MM.1S (cell line): Measurements from ENCODE around the gene POLE4.

Experiments
- EZH2 ChIP-seq: fragments of 300-600 bp; sonication (generic); optimal IDR thresholded peaks from 2 replicates; pipeline ENCODE3; 2017; ENCODE audit warnings: low read depth, mild to moderate bottlenecking, antibody characterized with exemption, low read length, mixed read lengths
- EZH2phosphoT487 ChIP-seq: fragments of 300-600 bp; sonication (generic); IDR thresholded peaks from 2 replicates; pipeline ENCODE4 v1.6.1; 2018; ENCODE audit warnings: antibody characterized with exemption, low read length
- TF ChIP-seq, protein P1 (sequence below): fragments of 300-600 bp; sonication (generic); IDR thresholded peaks from 2 replicates; pipeline ENCODE4 v1.5.1; 2016; ENCODE audit warnings: antibody characterized with exemption, low read length, mixed read lengths

DNA sequence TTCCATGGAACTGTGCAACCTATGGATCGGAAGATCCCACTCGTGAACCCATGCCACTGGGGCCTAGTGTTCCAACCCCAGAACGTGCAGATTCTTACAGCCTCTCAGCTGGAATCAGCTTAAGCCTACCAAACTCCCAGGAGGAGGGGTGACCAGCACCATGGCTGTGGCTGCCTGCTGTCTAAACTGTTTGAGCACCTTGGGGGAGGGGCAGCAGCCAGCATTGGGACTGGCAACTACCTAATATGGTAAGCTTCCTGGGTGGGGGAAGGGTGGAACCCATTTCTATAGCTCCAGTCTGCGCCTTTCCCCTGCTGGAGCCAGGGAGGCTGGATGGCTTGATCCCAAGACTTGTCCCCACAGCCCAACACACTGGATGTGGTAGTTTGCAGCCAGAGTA, 10.7 kb upstream of the POLE4 start:
- TF ChIP-seq, protein P1, sequence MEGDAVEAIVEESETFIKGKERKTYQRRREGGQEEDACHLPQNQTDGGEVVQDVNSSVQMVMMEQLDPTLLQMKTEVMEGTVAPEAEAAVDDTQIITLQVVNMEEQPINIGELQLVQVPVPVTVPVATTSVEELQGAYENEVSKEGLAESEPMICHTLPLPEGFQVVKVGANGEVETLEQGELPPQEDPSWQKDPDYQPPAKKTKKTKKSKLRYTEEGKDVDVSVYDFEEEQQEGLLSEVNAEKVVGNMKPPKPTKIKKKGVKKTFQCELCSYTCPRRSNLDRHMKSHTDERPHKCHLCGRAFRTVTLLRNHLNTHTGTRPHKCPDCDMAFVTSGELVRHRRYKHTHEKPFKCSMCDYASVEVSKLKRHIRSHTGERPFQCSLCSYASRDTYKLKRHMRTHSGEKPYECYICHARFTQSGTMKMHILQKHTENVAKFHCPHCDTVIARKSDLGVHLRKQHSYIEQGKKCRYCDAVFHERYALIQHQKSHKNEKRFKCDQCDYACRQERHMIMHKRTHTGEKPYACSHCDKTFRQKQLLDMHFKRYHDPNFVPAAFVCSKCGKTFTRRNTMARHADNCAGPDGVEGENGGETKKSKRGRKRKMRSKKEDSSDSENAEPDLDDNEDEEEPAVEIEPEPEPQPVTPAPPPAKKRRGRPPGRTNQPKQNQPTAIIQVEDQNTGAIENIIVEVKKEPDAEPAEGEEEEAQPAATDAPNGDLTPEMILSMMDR, result no peak
- TF ChIP-seq EZH2phosphoT487, result no peak
- TF ChIP-seq EZH2, result no peak
